K562 (cell line): Measurements from ENCODE around the gene ITPK1. TPM values are rescaled to one million over a fixed set of nuclear protein-coding genes. Genes with fewer than 3 reads are reported as not detected.

Experiments used
- ATAC-seq: fragments of 200-7000 bp; cut with Tn5 transposase; 3 replicates; pipeline ENCODE4 v1.9.1; 2020; ENCODE audit warnings: moderate library complexity
- BruUV-seq: library from RNA; stranded (reverse); fragments of 400-500 nt; replicated peaks from 2 replicates; lab custom pipeline; 2021; lab: Mats Ljungman, UMichigan
- CTCF ChIA-PET: fragments of 300-600 bp; formaldehyde crosslinking; extraction: SDS; loops from one replicate; lab custom pipeline; 2021; ENCODE audit warnings: low intra/inter-chr PET ratio; lab: Yijun Ruan, JAX
- POLR2A ChIA-PET: fragments of 300-600, 350-650 bp; sonication (Branson Sonifier 250); formaldehyde crosslinking; extraction: SDS; loops from one replicate; lab custom pipeline; 2021; ENCODE audit warnings: antibody characterized with exemption, inconsistent platforms; lab: Yijun Ruan, JAX
- DNase-seq, 4 experiments: peaks; one replicate each; pipeline versions ENCODE4 v3.0.0 to v3.0.0-alpha.2; 2011 to 2018; ENCODE audit warnings: low spot score in 3 of 4, mixed read lengths in 3 of 4; ENCODE audit errors: extremely low read depth in 1 of 4
- FAIRE-seq: peaks from 2 replicates; lab custom pipeline; 2011; peaks lifted over from hg19 to GRCh38; lab: Jason Lieb, UNC
- H2AFZ ChIP-seq: 2 replicates; pipeline ENCODE4 v1.6.0; 2011; ENCODE audit warnings: low read depth, low read length, control low read depth, inconsistent platforms
- H3K27ac ChIP-seq: fragments of 200-600 bp; 3 replicates; pipeline ENCODE4 v1.8.0; 2011; ENCODE audit warnings: low read depth, mild to moderate bottlenecking, control low read depth, inconsistent platforms, low read length, moderate library complexity, mixed read lengths; ENCODE audit errors: extremely low read depth
- H3K27me3 ChIP-seq, 2 experiments: fragments of 300-600 bp in 1 of 2; 2 replicates in 1 of 2; 3 replicates in 1 of 2; pipeline versions ENCODE4 v1.6.0 to v1.8.0; 2011; ENCODE audit warnings: inconsistent platforms in 2 of 2, low read length in 2 of 2, mild to moderate bottlenecking in 1 of 2, mixed read lengths in 1 of 2, moderate library complexity in 1 of 2; ENCODE audit not compliant: control insufficient read depth in 2 of 2, insufficient read depth in 2 of 2
- H3K36me3 ChIP-seq: fragments of 300-600 bp; 3 replicates; pipeline ENCODE4 v1.8.0; 2011; ENCODE audit warnings: mild to moderate bottlenecking, low read length, inconsistent platforms; ENCODE audit not compliant: control insufficient read depth, insufficient read depth
- H3K4me1 ChIP-seq, 2 experiments: fragments of 200-600 bp in 1 of 2; replicated peaks in 1 of 2; 2 replicates in 1 of 2; 3 replicates in 1 of 2; pipeline versions ENCODE4 v1.5.1 to v1.8.0; 2011; ENCODE audit warnings: inconsistent platforms in 2 of 2, low read length in 2 of 2, mild to moderate bottlenecking in 1 of 2, mixed read lengths in 1 of 2, moderate library complexity in 1 of 2; ENCODE audit not compliant: control insufficient read depth in 2 of 2, insufficient read depth in 2 of 2
- H3K4me2 ChIP-seq: 2 replicates; pipeline ENCODE4 v1.6.1; 2011; ENCODE audit warnings: low read length, control low read depth, inconsistent platforms, mixed read lengths; ENCODE audit not compliant: insufficient read depth
- H3K4me3 ChIP-seq: fragments of 200-600 bp; sonication (generic), shearing (Covaris generic); 2 replicates; pipeline ENCODE4 v1.5.1; 2016; ENCODE audit warnings: control low read depth, inconsistent platforms
- H3K79me2 ChIP-seq: fragments of 200-600 bp; 3 replicates; pipeline ENCODE4 v1.8.0; 2011; ENCODE audit warnings: low read length, inconsistent platforms; ENCODE audit not compliant: control insufficient read depth, insufficient read depth
- H3K9ac ChIP-seq, 2 experiments: 2 replicates each; pipeline versions ENCODE4 v1.6.0 to v1.6.1; 2011; ENCODE audit warnings: low read depth in 2 of 2, low read length in 2 of 2, control low read depth in 1 of 2, inconsistent platforms in 1 of 2, mild to moderate bottlenecking in 1 of 2, mixed read lengths in 1 of 2; ENCODE audit not compliant: insufficient read depth in 1 of 2
- H3K9me1 ChIP-seq: one replicate; pipeline ENCODE4 v1.6.0; 2011; ENCODE audit warnings: inconsistent platforms, mild to moderate bottlenecking, low read length, moderate library complexity; ENCODE audit not compliant: control insufficient read depth, insufficient read depth
- H3K9me3 ChIP-seq: replicated peaks from 2 replicates; pipeline ENCODE4 v1.5.1; 2011; ENCODE audit warnings: low read depth, low read length, inconsistent platforms; ENCODE audit not compliant: control insufficient read depth, insufficient read depth
- H4K20me1 ChIP-seq: replicated peaks from 2 replicates; pipeline ENCODE4 v1.6.1; 2011; ENCODE audit warnings: low read length, inconsistent platforms, mixed read lengths; ENCODE audit not compliant: control insufficient read depth, insufficient read depth
- EP400 ChIP-seq: fragments of 450-650 bp; IDR thresholded peaks from 2 replicates; pipeline ENCODE4 v1.6.1; 2017; ENCODE audit warnings: antibody characterized with exemption, mild to moderate bottlenecking, moderate library complexity
- GATA2 ChIP-seq: sonication (generic); formaldehyde crosslinking; IDR thresholded peaks from 2 replicates; pipeline ENCODE4 v1.4.0; 2020; ENCODE audit warnings: mild to moderate bottlenecking, missing genetic modification reagents
- IRF2 ChIP-seq: sonication (generic); formaldehyde crosslinking; IDR thresholded peaks from 2 replicates; pipeline ENCODE4 v1.8.1; 2022; ENCODE audit warnings: mild to moderate bottlenecking, missing genetic modification reagents
- KLF6 ChIP-seq: fragments of 250-450 bp; sonication (Bioruptor Pico); IDR thresholded peaks from 2 replicates; pipeline ENCODE4 v1.4.0; 2020; ENCODE audit warnings: mild to moderate bottlenecking, moderate library complexity, borderline replicate concordance
- MXI1 ChIP-seq: IDR thresholded peaks from 2 replicates; pipeline ENCODE4 v1.6.1; 2011; ENCODE audit warnings: low read depth, mild to moderate bottlenecking, improper control_type of control experiment, low read length
- NKRF ChIP-seq: fragments of 450-650 bp; IDR thresholded peaks from 2 replicates; pipeline ENCODE4 v1.6.1; 2016; ENCODE audit warnings: borderline replicate concordance
- NRF1 ChIP-seq, 2 experiments: fragments of 450-650 bp; IDR thresholded peaks in 1 of 2; conservative IDR thresholded peaks in 1 of 2; 2 replicates each; pipeline ENCODE4 v1.6.1; 2014; ENCODE audit warnings: mild to moderate bottlenecking in 2 of 2
- PATZ1 ChIP-seq: fragments of 250-450 bp; sonication (Bioruptor Pico); IDR thresholded peaks from 2 replicates; pipeline ENCODE4 v1.5.0; 2020; ENCODE audit warnings: mild to moderate bottlenecking, borderline replicate concordance
- SRSF7 ChIP-seq: fragments of 200-400 bp; formaldehyde crosslinking; optimal IDR thresholded peaks from 2 replicates; pipeline ENCODE3; 2017; ENCODE audit warnings: mild to moderate bottlenecking, low read depth, low read length
- USF2 ChIP-seq: sonication (generic); formaldehyde crosslinking; IDR thresholded peaks from 2 replicates; pipeline ENCODE4 v1.5.0; 2020; ENCODE audit warnings: missing genetic modification reagents
- ZBTB17 ChIP-seq: fragments of 450-650 bp; formaldehyde crosslinking; IDR thresholded peaks from 2 replicates; pipeline ENCODE4 v1.4.0; 2020; ENCODE audit warnings: mild to moderate bottlenecking
- ZNF253 ChIP-seq: fragments of 250-450 bp; sonication (Bioruptor Pico); conservative IDR thresholded peaks from 2 replicates; pipeline ENCODE4 v1.6.1; 2021; ENCODE audit warnings: mild to moderate bottlenecking
- WGBS: fragments of 100-300 bp; shearing (Covaris generic); methylation state at CpG from one replicate; pipeline ENCODE4 v1.1.6; 2016; ENCODE audit warnings: low coverage, mixed read lengths; ENCODE audit not compliant: insufficient coverage; ENCODE audit errors: missing lambda C conversion rate; 5-methylcytosine and 5-hydroxymethylcytosine counted together
- in situ Hi-C: fragments of 300-500 bp; cut with MboI; formaldehyde crosslinking; loops from 4 replicates; pipeline ENCODE4 v1.15.0; 2018; ENCODE audit warnings: inconsistent platforms, mixed read lengths
- intact Hi-C: fragments of 100-400 bp; cut with micrococcal nuclease; formaldehyde crosslinking; loops from 2 replicates; pipeline ENCODE4 v1.14.2; 2022
- polyA plus RNA-seq, 8 experiments: library from polyadenylated mRNA; depleted of rRNA in 4 of 8; stranded (reverse) in 5 of 8; unstranded in 3 of 8; fragments of >200 nt; fragmentation: Nextera tagmentation in 2 of 8; fragmentation: Illumina TruSeq in 1 of 8; extraction: Ambion mirVana in 2 of 8; extraction: Trizol in 1 of 8; gene quantifications; 2 replicates each; pipeline versions ENCODE4 v1.2.1 to v1.2.3, GENCODE V29; 2011 to 2014; ENCODE audit warnings: inconsistent platforms in 1 of 8, missing spikeins in 1 of 8
- total RNA-seq, 7 experiments: library from RNA; depleted of rRNA in 6 of 7; stranded (reverse); fragments of >200 nt in 6 of 7; fragmentation: Illumina TruSeq in 2 of 7; extraction: Trizol in 2 of 7; gene quantifications; 2 replicates each; pipeline versions ENCODE4 v1.2.1 to v1.2.3, GENCODE V29; 2011 to 2021; ENCODE audit warnings: low replicate concordance in 1 of 7

The ITPK1 gene
- total and polyA plus RNA-seq, 9 of the 15 experiments (the other 6 are each of a cell fraction or from before 2014, with no cell fraction given): 1.2 to 39.2 (median 23.0) TPM

DNA sequence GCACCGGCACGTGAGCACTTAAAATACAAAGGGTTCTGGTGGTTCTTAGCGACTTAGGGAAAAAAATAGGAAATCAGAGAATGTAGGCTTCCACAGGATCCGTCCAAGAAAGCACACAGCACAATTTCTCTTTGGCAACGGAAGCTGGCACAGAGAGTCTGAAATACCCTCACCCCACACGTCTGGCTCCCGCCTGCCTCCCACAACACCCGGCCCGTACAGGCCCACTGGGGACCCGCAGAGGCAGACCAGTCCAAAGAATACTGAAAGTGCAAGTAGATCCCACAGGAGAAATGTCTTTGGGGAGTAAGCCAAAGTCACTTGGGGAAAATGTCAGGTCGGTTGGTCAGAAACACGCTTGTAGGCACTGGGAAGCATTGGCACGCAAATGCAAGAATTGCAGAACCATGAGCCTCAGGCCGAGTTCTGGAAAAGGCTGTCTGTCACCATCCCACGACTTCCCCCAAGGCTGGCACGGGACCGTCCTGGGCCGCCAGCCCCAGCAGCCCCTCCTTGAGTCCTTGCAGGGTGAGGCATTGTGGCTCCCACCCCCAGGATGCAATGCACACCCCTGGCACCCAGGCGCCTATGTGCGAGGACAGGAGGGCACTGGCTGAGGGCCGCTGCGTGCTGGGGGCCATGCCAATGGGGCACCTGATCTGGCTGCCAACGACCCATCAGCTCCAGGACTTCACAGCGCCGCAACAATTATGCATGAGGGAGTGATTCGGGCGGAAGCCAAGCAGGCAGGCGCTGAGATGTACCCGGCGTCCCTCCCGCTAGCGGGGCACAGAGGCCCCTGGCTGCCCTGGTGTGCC lies 163.0 kb downstream of the ITPK1 start:
- in situ Hi-C loops: loop anchor here (10.0 kb wide), 1 partner anchor 192 kb away; no protein-coding TSS in a partner anchor
- no TSS peak for BruUV-seq

More for the DNA sequence above, 163.0 kb downstream of the ITPK1 start:
- POLR2A ChIA-PET: no interaction called here
- Histone ChIP-seq H3K4me1 (peaks cover 0 to 5% of the 10 kb centered on the region in 2 experiments; a peak in 2 of 5 replicates), H3K36me3 (peaks cover 10% of the 10 kb centered on the region; the same call in 1 of the 3 replicates), H2AFZ (no peak overlapping the region)
- 82% methylated on average over 22 of the region's 32 CpGs for WGBS
- TF ChIP-seq KLF6 (no peak), ZNF253 (CRISPR knock-in tag) (no peak), EP400 (no peak), ZBTB17 (no peak), MXI1 (no peak), GATA2 (CRISPR knock-in tag) (no peak), IRF2 (CRISPR knock-in tag) (no peak), PATZ1 (CRISPR knock-in tag) (no peak), NKRF (no peak), NRF1 (conservative IDR thresholded peaks at IDR 0.05 in 1 of 2, IDR thresholded peaks at IDR 0.05 in 1 of 2) (no peak), SRSF7 (no peak), USF2 (CRISPR knock-in tag) (no peak)
- TF ChIP-seq, all 486 proteins: peak for 0
- H3K9ac ChIP-seq: no peak overlapping the region
- H3K27ac ChIP-seq: no peak overlapping the region
- no peak overlapping the region for H3K4me2 ChIP-seq
- H3K9me1 ChIP-seq: no peaks in the 10 kb centered on the region
- FAIRE-seq (no peak), DNase-seq (no peak), ATAC-seq (no peak)
- no peaks in the 10 kb centered on the region for H3K9me3 ChIP-seq
- H4K20me1 ChIP-seq: 0 out of 2 replicates have a peak, but pooled peaks cover 5% of the 10 kb centered on the region
- no peak overlapping the region for H3K4me3 ChIP-seq
- intact Hi-C loops: loop anchor here (1.0 kb wide), 2 partner anchors 161 to 187 kb away; no protein-coding TSS in a partner anchor
- H3K27me3 ChIP-seq: no peaks in the 10 kb centered on the region
- H3K79me2 ChIP-seq: no peaks in the 10 kb centered on the region
- CTCF ChIA-PET: interaction anchor here (0.7 to 2.4 kb wide), 4 partner anchors 115 to 266 kb away, joined by 3 to 18 read pairs (median 4); no protein-coding TSS in a partner anchor
